Left lobe of liver (tissue), 2 donors: ENCODE measurements around the gene MSH4. TPM values are rescaled to one million over a fixed set of nuclear protein-coding genes. Genes with fewer than 3 reads are reported as not detected.
A peak's percentile ranks its signal among the peaks of the same experiment; 100 is the strongest.
"Not testable (repeated sequence)": the region's sequence is repeated elsewhere in the genome, so short reads cannot be mapped to it uniquely, and the experiment has no call there.

Experiments
- ATAC-seq: fragments of 200-7000 bp; cut with Tn5 transposase; one replicate; pipeline ENCODE4 v1.9.1; 2020; ENCODE audit warnings: mild to moderate bottlenecking, moderate library complexity
- DNase-seq: peaks from one replicate; pipeline ENCODE4 v3.0.0-alpha.2; 2020; ENCODE audit warnings: low spot score
- total RNA-seq: library from RNA; stranded (reverse); gene quantifications from one replicate; pipeline ENCODE4 v1.2.1, GENCODE V29; 2021
- donor health status: DM: no; HTN: no; CAD: no; lungs with moderate emphysema.
- donor health status: DM: no; HTN: yes; CAD: no.

Gene MSH4
- total RNA-seq, 1 donor from 2014 or later = 0.08 TPM

DNA sequence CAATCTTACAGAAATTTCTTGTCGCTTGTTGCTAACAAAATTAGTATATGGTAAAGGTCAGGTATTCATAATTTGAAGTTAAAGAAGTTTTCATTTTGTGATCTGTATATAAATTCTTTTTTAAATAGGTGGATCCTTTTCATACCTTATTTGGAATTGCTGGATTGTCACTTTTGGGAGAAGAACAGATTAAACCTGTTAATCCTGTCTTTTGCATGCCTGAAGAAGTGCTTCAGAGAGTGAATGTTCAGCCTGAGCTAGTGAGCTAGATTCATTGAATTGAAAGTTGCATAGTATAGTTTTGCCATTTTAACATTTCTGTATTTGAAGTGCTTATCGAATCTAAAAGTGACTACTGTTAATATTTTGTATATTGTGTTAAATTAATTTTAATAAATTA, 2.3 kb upstream of the MSH4 start:
- ATAC-seq (no peak), DNase-seq (no peak)

GRCh38 chr1:75795703-75796193, 934 bp upstream of the MSH4 start:
- no peak for DNase-seq
- ATAC-seq = no peak

- peak; percentile 35 for ATAC-seq
- DNase-seq = no peak
Observed at GRCh38 chr1:75797273-75797588, 549 bp downstream of the MSH4 start.

GRCh38 chr1:75797606-75798216, 1.0 kb downstream of the MSH4 start:
- no peak for DNase-seq
- no peak for ATAC-seq

GRCh38 chr1:75801480-75801879, 4.8 kb downstream of the MSH4 start:
- ATAC-seq, DNase-seq: not testable (repeated sequence)

DNA sequence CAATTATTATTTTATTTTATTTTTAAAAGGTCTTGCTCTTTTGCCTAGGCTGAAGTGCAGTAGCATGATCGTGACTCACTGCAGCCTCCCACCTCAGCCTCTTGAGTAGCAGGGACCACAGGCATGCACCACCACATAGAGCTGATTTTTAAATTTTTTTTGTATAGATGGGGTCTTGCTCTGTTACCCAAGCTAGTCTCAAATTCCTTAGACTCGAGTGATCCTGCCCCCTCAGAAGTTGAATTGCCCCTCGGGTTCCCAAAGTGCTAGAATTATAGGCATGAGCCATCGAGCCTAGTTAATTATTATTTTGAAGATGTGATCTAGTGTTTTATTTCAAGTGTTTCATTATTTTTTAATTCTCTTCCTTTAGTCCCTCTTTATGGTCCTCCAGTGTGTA, 12.2 kb downstream of the MSH4 start:
- ATAC-seq (no peak), DNase-seq (no peak)

- DNase-seq, ATAC-seq: not testable (repeated sequence)
Observed at GRCh38 chr1:75810113-75810512, 13.4 kb downstream of the MSH4 start.

DNA sequence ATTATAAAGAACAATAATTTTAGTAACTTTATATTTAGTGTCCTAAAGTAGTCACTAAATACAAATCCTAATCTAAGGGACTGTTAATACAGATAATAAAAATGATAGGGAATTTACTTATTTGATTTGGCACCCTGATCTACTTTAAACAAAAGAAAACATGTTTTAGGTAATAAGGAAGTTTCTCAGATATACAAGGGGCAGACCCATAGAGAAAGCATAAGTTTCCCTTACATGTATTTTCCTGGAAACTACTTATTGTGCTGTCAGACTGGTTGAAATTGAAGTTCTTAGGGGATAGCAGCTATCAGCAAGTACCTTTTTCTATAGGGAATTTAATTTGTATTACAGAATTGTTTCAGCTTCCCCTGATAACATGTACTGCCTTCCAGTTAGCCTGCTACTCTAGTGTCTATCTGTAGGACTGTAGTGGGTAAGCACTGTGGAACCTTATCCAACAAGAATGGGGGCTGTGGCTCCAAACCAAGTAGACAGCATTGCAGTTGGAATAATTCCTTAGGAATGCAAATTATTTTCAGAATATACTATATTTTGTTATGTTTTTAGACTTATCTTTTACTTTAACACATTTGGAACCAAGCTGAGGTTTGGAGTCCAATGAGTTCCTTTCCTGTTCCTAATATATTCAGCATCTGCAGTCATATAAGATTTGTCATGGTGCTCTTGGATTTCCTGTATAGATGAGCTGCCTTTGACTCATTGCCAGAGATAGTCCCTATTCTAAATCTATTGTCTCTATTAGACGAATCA, 14.7 kb downstream of the MSH4 start:
- ATAC-seq (no peak), DNase-seq (no peak)

DNA sequence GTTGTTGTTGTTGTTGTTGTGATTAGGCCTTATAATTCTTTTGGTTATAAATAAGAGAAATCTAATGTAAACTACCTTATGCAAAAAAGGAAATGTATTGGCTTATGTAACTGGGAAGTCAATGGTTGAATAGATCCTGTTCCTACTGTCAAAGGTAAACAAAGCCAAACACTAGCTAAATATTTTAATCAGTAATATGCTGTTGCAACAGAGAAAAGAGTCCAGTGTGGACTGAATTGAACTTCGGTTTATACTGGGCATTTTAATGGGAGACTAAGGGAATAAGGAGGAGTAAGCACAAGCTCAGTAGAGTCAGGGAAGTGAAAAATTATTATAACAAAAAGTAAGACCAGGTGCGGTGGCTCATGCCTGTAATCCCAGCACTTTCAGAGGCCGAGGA, 15.4 kb downstream of the MSH4 start:
- DNase-seq = no peak
- no peak for ATAC-seq

DNA sequence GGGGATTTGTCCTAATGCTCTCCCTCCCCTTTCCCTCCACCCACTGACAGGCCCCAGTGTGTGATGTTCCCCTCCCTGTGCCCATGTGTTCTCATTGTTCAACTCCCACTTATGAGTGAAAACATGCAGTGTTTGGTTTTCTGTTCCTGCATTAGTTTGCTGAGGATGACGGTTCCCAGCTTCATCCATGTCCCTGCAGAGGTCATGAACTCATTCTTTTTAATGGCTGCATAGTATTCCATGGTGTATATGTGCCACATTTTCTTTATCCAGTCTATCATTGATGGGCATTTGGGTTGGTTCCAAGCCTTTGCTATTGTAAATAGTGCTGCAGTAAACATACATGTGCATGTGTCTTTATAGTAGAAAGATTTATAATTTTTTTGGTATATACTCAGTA, 26.9 kb downstream of the MSH4 start:
- ATAC-seq = not testable (repeated sequence)

DNA sequence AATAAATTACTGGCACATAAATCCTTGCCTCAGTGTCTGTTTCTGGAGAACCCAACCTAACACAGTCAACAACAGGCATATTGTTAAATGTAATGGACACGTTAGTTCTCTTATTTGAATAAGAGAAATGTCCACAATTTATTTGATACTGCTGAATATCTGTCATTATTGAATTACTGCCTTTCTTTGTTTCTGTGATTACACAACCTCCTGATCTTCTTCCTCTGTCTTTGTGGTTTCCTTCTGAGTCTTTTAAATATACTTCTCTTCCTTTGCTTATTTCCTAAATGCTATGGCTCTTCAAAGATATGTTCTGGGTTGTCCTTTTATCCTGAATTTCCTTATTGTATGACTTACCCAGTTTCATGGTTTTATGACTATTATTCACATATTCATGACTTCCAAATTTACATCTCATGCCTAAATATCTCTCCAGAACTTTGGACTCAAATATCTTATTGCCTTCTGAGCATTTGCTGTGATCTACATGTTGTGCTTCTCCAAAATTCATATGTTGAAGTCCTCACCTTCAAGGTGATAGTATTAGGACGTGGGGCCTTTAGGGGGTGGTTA, 39.9 kb downstream of the MSH4 start:
- ATAC-seq (no peak), DNase-seq (no peak)

More for the DNA sequence above, 26.9 kb downstream of the MSH4 start:
- not testable (repeated sequence) for DNase-seq

- DNase-seq (no peak), ATAC-seq (no peak)
Observed at GRCh38 chr1:75838079-75838478, 41.4 kb downstream of the MSH4 start.

DNA sequence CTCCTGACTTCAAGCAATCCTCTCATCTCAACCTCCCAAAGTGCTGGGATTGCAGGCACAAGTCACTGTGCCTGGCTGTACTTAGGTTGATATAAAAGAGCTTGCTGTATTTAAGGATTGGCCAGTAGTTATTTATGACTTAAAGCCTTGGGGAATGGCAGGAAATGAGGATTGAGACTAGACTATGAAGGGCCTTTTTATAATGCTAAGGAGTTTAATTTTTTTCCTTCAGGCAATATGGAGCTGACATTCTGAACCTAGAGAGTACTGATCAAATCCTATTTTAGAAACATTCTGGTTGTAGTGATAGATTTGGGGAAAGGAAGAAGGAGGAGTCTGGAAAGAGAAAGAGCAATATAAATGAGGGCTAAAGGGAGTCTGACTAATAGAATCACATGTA, 44.7 kb downstream of the MSH4 start:
- ATAC-seq = no peak

GRCh38 chr1:75845576-75845975, 48.9 kb downstream of the MSH4 start:
- no peak for ATAC-seq

More for the DNA sequence above, 44.7 kb downstream of the MSH4 start:
- no peak for DNase-seq

DNA sequence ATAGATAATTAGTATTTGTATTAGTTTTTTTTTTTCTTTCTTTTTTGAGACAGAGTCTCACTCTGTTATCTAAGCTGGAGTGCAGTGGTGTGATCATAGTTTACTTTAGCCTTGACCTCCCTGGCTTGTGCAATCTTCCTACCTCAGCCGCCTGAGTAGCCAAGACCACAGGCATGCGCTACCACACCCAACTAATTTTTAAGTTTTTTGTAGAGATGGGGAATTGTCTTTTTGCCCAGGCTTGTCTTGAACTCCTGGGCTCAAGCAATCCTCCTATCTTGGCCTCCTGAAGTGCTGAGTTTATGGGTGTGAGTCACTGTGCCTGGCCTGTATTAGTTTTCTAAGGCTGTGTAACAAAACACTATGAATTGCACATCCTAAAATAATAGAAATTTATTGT, 58.3 kb downstream of the MSH4 start:
- DNase-seq (no peak), ATAC-seq (peak; percentile 91)

More at GRCh38 chr1:75845576-75845975, 48.9 kb downstream of the MSH4 start:
- no peak for DNase-seq

- no peak for ATAC-seq
Observed at GRCh38 chr1:75855734-75856133, 59.1 kb downstream of the MSH4 start.

GRCh38 chr1:75861831-75862230, 65.1 kb downstream of the MSH4 start:
- ATAC-seq = no peak
- DNase-seq = no peak

More at GRCh38 chr1:75855734-75856133, 59.1 kb downstream of the MSH4 start:
- no peak for DNase-seq

GRCh38 chr1:75870951-75871350, 74.3 kb downstream of the MSH4 start:
- ATAC-seq (no peak), DNase-seq (no peak)

GRCh38 chr1:75879985-75880384, 83.3 kb downstream of the MSH4 start:
- ATAC-seq (no peak), DNase-seq (no peak)

DNA sequence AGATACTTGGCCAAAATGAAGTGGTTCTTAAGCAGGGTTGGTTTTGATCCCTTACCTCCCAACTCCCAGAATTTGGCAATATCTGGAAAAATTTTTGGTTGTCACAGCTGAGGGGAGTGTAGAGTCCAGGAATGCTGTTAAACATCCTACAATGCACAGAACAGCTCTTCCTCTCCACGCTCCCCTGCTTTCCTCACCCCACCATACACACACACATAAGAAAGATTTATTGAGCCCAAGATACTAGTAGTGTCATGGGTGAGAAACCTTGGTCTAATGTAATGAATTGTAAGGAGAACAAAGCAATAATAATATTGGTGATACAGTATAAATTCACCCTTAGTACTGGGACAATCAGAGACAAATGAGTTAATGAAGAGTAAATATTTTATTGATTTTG, 87.8 kb downstream of the MSH4 start:
- DNase-seq = no peak
- ATAC-seq = no peak

- DNase-seq = no peak
Observed at GRCh38 chr1:75901371-75901770, 104.7 kb downstream of the MSH4 start.

GRCh38 chr1:75908717-75909152, 112.1 kb downstream of the MSH4 start:
- DNase-seq (no peak), ATAC-seq (peak; percentile 38)

More at GRCh38 chr1:75901371-75901770, 104.7 kb downstream of the MSH4 start:
- ATAC-seq = no peak
